H1 (cell line): Measurements from ENCODE around the gene SCAND1. TPM values are rescaled to one million over a fixed set of nuclear protein-coding genes. Genes with fewer than 3 reads are reported as not detected.

Source experiments
- CTBP2 ChIP-seq: IDR thresholded peaks from 2 replicates; pipeline ENCODE4 v1.7.0; 2011; ENCODE audit warnings: borderline replicate concordance, mild to moderate bottlenecking, moderate library complexity, mixed read lengths, low read length; ENCODE audit not compliant: insufficient read depth, insufficient read length
- GTF2F1 ChIP-seq: IDR thresholded peaks from 2 replicates; pipeline ENCODE4 v1.6.1; 2012; ENCODE audit warnings: low read depth, low read length, improper control_type of control experiment, borderline replicate concordance
- JUN ChIP-seq: IDR thresholded peaks from 2 replicates; pipeline ENCODE4 v1.6.1; 2011; ENCODE audit warnings: low read depth, mild to moderate bottlenecking, improper control_type of control experiment, low read length
- RNF2 ChIP-seq: fragments of 200-900, 300-1000 bp; sonication (generic); IDR thresholded peaks from 2 replicates; pipeline ENCODE4 v1.7.1; 2016; ENCODE audit warnings: borderline replicate concordance, low read depth, mild to moderate bottlenecking, antibody characterized with exemption, low read length; ENCODE audit not compliant: poor library complexity, severe bottlenecking; ENCODE audit errors: missing control alignments
- SIX5 ChIP-seq: IDR thresholded peaks from 2 replicates; pipeline ENCODE4 v1.6.1; 2011; ENCODE audit warnings: mild to moderate bottlenecking, low read depth, low read length
- polyA plus RNA-seq, 7 experiments: library from polyadenylated mRNA; depleted of rRNA in 3 of 7; stranded (reverse) in 5 of 7; unstranded in 2 of 7; fragments of >200 nt in 5 of 7; fragments of 200-250 nt in 2 of 7; gene quantifications; 1 replicate in 5 of 7; 2 replicates in 1 of 7; 4 replicates in 1 of 7; pipeline versions ENCODE4 v1.2.1 to v1.2.3, GENCODE V29; 2011 to 2013; ENCODE audit warnings: missing spikeins in 2 of 7, mixed read lengths in 2 of 7
- total RNA-seq: library from RNA; stranded (reverse); fragmentation: NEBNext Ultra II Directional; extraction: Animal tissue kit (Norgen Biotek cat#: 25700); gene quantifications from 2 replicates; pipeline ENCODE4 v1.2.1, GENCODE V29; 2021

The SCAND1 gene
- total and polyA plus RNA-seq, 2 of the 8 experiments (the other 6 are each of a cell fraction or from before 2014, with no cell fraction given) = 73.1 to 83.7 TPM

DNA sequence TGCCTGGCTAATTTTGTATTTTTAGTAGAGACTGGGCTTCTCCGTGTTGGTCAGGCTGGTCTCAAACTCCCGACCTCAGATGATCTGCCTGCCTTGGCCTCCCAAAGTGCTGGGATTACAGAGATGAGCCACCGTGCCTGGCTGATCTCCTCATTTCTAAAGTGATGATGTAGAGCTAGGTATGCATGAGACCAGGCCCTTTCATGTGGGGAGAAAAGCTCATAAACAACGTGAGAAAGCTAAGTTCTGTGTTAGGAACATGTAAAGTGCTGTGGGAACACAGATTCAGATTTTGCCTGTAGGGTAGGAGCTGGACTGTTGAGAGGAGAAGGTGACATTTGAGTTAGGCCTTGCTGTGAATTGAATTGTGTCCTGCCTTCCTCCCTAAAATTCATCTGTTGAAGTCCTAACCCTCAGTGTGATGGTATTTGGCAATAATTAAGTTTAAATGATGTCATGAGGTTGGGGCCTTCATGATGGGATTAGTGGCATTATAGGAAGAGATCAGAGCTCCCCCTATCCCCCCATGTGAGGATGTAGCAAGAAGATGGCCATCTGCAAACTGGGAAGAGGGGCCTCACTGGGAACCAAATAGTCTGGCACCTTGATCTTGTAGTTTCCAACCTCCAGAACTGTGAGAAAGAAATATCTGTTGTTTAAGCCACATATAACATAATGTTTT, 49.2 kb downstream of the SCAND1 start (continued):
- TF ChIP-seq CTBP2 = no peak
- no peak for TF ChIP-seq RNF2
- TF ChIP-seq GTF2F1 = no peak
- no peak for TF ChIP-seq JUN
- TF ChIP-seq SIX5 = no peak
